GM12878 (cell line): ENCODE results near the gene AURKAIP1. TPM values are rescaled to one million over a fixed set of nuclear protein-coding genes. Genes with fewer than 3 reads are reported as not detected.

Experiments used
- ATAC-seq: fragments of 200-7000 bp; cut with Tn5 transposase; 3 replicates; pipeline ENCODE4 v1.9.1; 2020; ENCODE audit warnings: mild to moderate bottlenecking, moderate library complexity
- BruUV-seq: library from RNA; stranded (reverse); fragments of 400-500 nt; replicated peaks from 2 replicates; lab custom pipeline; 2021; lab: Mats Ljungman, UMichigan
- CTCF ChIA-PET: fragments of 300-600 bp; sonication (Branson Sonifier 250); formaldehyde crosslinking; extraction: SDS; loops from one replicate; lab custom pipeline; 2021; ENCODE audit warnings: inconsistent platforms; lab: Yijun Ruan, JAX
- POLR2A ChIA-PET: fragments of 350-600 bp; formaldehyde crosslinking; extraction: SDS; loops from one replicate; lab custom pipeline; 2021; ENCODE audit warnings: inconsistent platforms; lab: Charles Lee
- RAD21 ChIA-PET: fragments of 300-600 bp; sonication (Branson Sonifier 250); formaldehyde crosslinking; loops from one replicate; lab custom pipeline; 2023; ENCODE audit warnings: antibody characterized with exemption; ENCODE audit not compliant: unreplicated experiment; lab: Charles Lee
- SMC1A ChIA-PET: fragments of 300-600 bp; sonication (Branson Sonifier 250); formaldehyde crosslinking; loops from one replicate; lab custom pipeline; 2023; ENCODE audit not compliant: unreplicated experiment, uncharacterized antibody; lab: Charles Lee
- DNase-seq: peaks from one replicate; pipeline ENCODE4 v3.0.0-alpha.2; 2011; ENCODE audit warnings: low read depth, low spot score
- FAIRE-seq: peaks from 3 replicates; lab custom pipeline; 2011; peaks lifted over from hg19 to GRCh38; lab: Jason Lieb, UNC
- H2AFZ ChIP-seq: 2 replicates; pipeline ENCODE4 v1.6.0; 2011; ENCODE audit warnings: low read depth, low read length, control low read depth; ENCODE audit not compliant: control insufficient read depth
- H3K27ac ChIP-seq: 2 replicates; pipeline ENCODE4 v1.5.1; 2011; ENCODE audit warnings: control low read depth; ENCODE audit not compliant: control insufficient read depth, insufficient read depth
- H3K27me3 ChIP-seq, 2 experiments: replicated peaks in 1 of 2; 2 replicates each; pipeline versions ENCODE4 v1.6.0 to v1.6.1; 2011; ENCODE audit warnings: low read length in 1 of 2; ENCODE audit not compliant: control insufficient read depth in 2 of 2, insufficient read depth in 2 of 2
- H3K36me3 ChIP-seq, 2 experiments: 2 replicates each; pipeline ENCODE4 v1.5.1; 2011; ENCODE audit warnings: low read length in 1 of 2; ENCODE audit not compliant: control insufficient read depth in 2 of 2, insufficient read depth in 2 of 2
- H3K4me1 ChIP-seq: 2 replicates; pipeline ENCODE4 v1.6.1; 2011; ENCODE audit warnings: mild to moderate bottlenecking, low read length, moderate library complexity, mixed read lengths; ENCODE audit not compliant: control insufficient read depth, insufficient read depth
- H3K4me2 ChIP-seq: 2 replicates; pipeline ENCODE4 v1.6.0; 2011; ENCODE audit warnings: control low read depth; ENCODE audit not compliant: control insufficient read depth, insufficient read depth
- H3K4me3 ChIP-seq: fragments of 200-600 bp; sonication (generic); 2 replicates; pipeline ENCODE4 v1.5.1; 2016
- H3K79me2 ChIP-seq: 2 replicates; pipeline ENCODE4 v1.6.0; 2011; ENCODE audit warnings: low read length; ENCODE audit not compliant: control insufficient read depth, insufficient read depth
- H3K9ac ChIP-seq: 2 replicates; pipeline ENCODE4 v1.8.0; 2011; ENCODE audit warnings: low read length, control low read depth, mixed read lengths; ENCODE audit not compliant: control insufficient read depth, insufficient read depth
- H3K9me3 ChIP-seq: replicated peaks from 3 replicates; pipeline ENCODE4 v1.5.1; 2011; ENCODE audit warnings: mild to moderate bottlenecking, low read length; ENCODE audit not compliant: control insufficient read depth, insufficient read depth
- H4K20me1 ChIP-seq: 2 replicates; pipeline ENCODE4 v1.6.0; 2011; ENCODE audit not compliant: control insufficient read depth, insufficient read depth
- CBFB ChIP-seq: IDR thresholded peaks from 2 replicates; pipeline ENCODE4 v1.6.1; 2016; ENCODE audit warnings: antibody characterized with exemption, low read depth
- CEBPZ ChIP-seq: fragments of 150-350 bp; IDR thresholded peaks from 2 replicates; pipeline ENCODE4 v1.6.1; 2016; ENCODE audit warnings: low read depth, low read length
- MEF2A ChIP-seq: IDR thresholded peaks from 2 replicates; pipeline ENCODE4 v1.6.1; 2011; ENCODE audit warnings: low read depth, mild to moderate bottlenecking, low read length, moderate library complexity; ENCODE audit not compliant: insufficient read depth
- PML ChIP-seq: IDR thresholded peaks from 2 replicates; pipeline ENCODE4 v1.6.1; 2012; ENCODE audit warnings: low read length, inconsistent platforms
- POU2F2 ChIP-seq: IDR thresholded peaks from 3 replicates; pipeline ENCODE4 v1.6.1; 2011; ENCODE audit warnings: low read depth, mild to moderate bottlenecking, low read length, borderline replicate concordance
- STAT1 ChIP-seq: fragments of 450-650 bp; conservative IDR thresholded peaks from 2 replicates; pipeline ENCODE4 v1.6.1; 2014; ENCODE audit warnings: antibody characterized with exemption, mild to moderate bottlenecking
- SUZ12 ChIP-seq: fragments of 200-600 bp; sonication (generic); IDR thresholded peaks from one replicate; pipeline ENCODE4 v1.6.1; 2018; ENCODE audit warnings: antibody characterized with exemption, mild to moderate bottlenecking; ENCODE audit not compliant: unreplicated experiment
- WRNIP1 ChIP-seq: IDR thresholded peaks from 2 replicates; pipeline ENCODE4 v1.6.1; 2011; ENCODE audit warnings: low read depth, low read length, improper control_type of control experiment, borderline replicate concordance
- YBX1 ChIP-seq: fragments of 450-650 bp; IDR thresholded peaks from 2 replicates; pipeline ENCODE4 v1.6.1; 2016; ENCODE audit warnings: antibody characterized with exemption
- ZBED1 ChIP-seq: IDR thresholded peaks from 2 replicates; pipeline ENCODE4 v1.6.1; 2016; ENCODE audit warnings: borderline replicate concordance
- WGBS: methylation state at CpG from one replicate; pipeline ENCODE4 v1.1.6; 2016; ENCODE audit warnings: low lambda C conversion rate; ENCODE audit not compliant: insufficient replicate concordance, insufficient coverage; ENCODE audit errors: missing lambda C conversion rate; 5-methylcytosine and 5-hydroxymethylcytosine counted together
- in situ Hi-C: fragments of 300-500 bp; cut with MboI; formaldehyde crosslinking; loops from 9 replicates; pipeline ENCODE4 v1.14.3; 2018; ENCODE audit warnings: mixed read lengths
- intact Hi-C: fragments of 100-400 bp; cut with micrococcal nuclease; formaldehyde crosslinking; loops from one replicate; pipeline ENCODE4 v1.14.2; 2022; ENCODE audit not compliant: unreplicated experiment
- polyA plus RNA-seq, 11 experiments: library from polyadenylated mRNA; depleted of rRNA in 4 of 11; unstranded in 6 of 11; stranded (reverse) in 5 of 11; fragments of >200 nt; fragmentation: Nextera tagmentation in 4 of 11; fragmentation: Illumina TruSeq in 1 of 11; extraction: Ambion mirVana in 4 of 11; extraction: Trizol in 1 of 11; gene quantifications; 1 replicate in 1 of 11; 2 replicates in 10 of 11; pipeline versions ENCODE4 v1.2.1 to v1.2.3, GENCODE V29; 2011 to 2016; ENCODE audit warnings: inconsistent platforms in 2 of 11, missing spikeins in 2 of 11, low read depth in 1 of 11
- total RNA-seq, 4 experiments: library from RNA; depleted of rRNA in 3 of 4; stranded (reverse); fragments of >200 nt in 3 of 4; fragmentation: Illumina TruSeq in 1 of 4; extraction: Trizol in 1 of 4; gene quantifications; 2 replicates each; pipeline versions ENCODE4 v1.2.1 to v1.2.3, GENCODE V29; 2013 to 2021

AURKAIP1 gene
- total and polyA plus RNA-seq, 10 of the 15 experiments (the other 5 are each of a cell fraction or from before 2014, with no cell fraction given): 6.5 to 366 (median 120) TPM

- no peak overlapping the region for H3K4me2 ChIP-seq
- H3K9me3 ChIP-seq: no peaks in the 10 kb centered on the region
- SMC1A ChIA-PET: no interaction called here
- FAIRE-seq: no peak
- intact Hi-C loops (no loop called here), in situ Hi-C loops (no loop called here)
- H3K9ac ChIP-seq: no peak overlapping the region
- no peak for DNase-seq
- WGBS: 67% methylated on average over 6 of the region's 12 CpGs
- no peak overlapping the region for H3K27ac ChIP-seq
- H2AFZ ChIP-seq: no peak overlapping the region
- RAD21 ChIA-PET: no interaction called here
- TF ChIP-seq CEBPZ (no peak), YBX1 (no peak), MEF2A (no peak), CBFB (no peak), ZBED1 (no peak), SUZ12 (no peak), STAT1 (no peak), PML (no peak), WRNIP1 (no peak), POU2F2 (no peak)
- no TSS peak for BruUV-seq
- no peak for ATAC-seq
- no peak overlapping the region for H3K4me3 ChIP-seq
- CTCF ChIA-PET: no interaction called here
- no peaks in the 10 kb centered on the region for H3K36me3 ChIP-seq
- H3K4me1 ChIP-seq: peaks cover 25% of the 10 kb centered on the region
- H4K20me1 ChIP-seq: no peaks in the 10 kb centered on the region
- H3K79me2 ChIP-seq: no peaks in the 10 kb centered on the region
- POLR2A ChIA-PET: interaction anchor here (2.2 kb wide), 1 partner anchor 12 kb away, joined by 9 read pairs; no protein-coding TSS in a partner anchor
- H3K27me3 ChIP-seq: no peaks in the 10 kb centered on the region
Observed at GRCh38 chr1:1420654-1421141, 45.7 kb upstream of the AURKAIP1 start.
